Endometrial microvascular endothelial cells (primary cell): ENCODE measurements around the gene KDM4C. TPM values are rescaled to one million over a fixed set of nuclear protein-coding genes. Genes with fewer than 3 reads are reported as not detected.

Experiments
- in situ Hi-C: cut with HindIII; loops from 2 replicates; pipeline ENCODE4 v1.10.0; 2017; ENCODE audit warnings: low sequenced_read_pairs, low pct_unique_long_range_greater_than_20kb; ENCODE audit errors: inconsistent ontology term
- total RNA-seq: library from RNA; depleted of rRNA; stranded (reverse); fragments of >200 nt; gene quantifications from one replicate; pipeline ENCODE4 v1.2.3, GENCODE V29; 2015; ENCODE audit errors: inconsistent ontology term

The KDM4C gene
- total RNA-seq, 1 donor from 2014 or later, result 31.8 TPM

DNA sequence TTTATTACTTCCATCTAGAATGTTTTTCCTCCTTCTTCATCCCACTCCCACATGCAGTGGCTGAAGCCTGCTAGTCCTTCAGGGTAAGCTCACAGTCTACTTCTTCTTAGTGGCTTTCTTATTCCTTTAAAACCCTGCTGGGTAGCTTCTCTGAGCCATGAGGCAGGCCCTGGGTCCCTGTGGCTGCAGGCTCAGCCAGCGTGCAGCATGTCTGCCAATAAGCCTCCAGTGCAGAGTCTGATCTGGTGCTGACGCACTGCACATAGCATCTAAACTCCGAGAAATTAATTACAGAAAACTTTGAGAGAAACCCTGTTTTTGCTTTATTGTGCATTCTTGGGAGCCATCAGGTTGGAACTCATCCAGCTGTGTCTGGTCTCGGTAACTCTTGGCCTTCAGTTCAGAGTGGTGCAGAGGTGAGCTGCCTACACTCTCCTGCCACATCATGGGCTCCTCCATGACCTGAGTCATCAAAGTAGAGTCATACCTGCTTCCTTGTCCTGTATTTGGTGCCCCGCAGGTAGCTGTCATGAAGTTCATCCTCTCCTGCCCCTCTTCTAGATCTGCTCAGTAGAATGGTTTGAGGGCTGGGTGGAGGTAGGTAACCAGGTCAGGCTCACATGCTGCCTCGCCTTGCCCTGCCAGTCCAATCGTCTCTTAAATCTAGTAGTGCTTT is 339.4 kb downstream of the KDM4C start:
- in situ Hi-C loops, result no loop called here

DNA sequence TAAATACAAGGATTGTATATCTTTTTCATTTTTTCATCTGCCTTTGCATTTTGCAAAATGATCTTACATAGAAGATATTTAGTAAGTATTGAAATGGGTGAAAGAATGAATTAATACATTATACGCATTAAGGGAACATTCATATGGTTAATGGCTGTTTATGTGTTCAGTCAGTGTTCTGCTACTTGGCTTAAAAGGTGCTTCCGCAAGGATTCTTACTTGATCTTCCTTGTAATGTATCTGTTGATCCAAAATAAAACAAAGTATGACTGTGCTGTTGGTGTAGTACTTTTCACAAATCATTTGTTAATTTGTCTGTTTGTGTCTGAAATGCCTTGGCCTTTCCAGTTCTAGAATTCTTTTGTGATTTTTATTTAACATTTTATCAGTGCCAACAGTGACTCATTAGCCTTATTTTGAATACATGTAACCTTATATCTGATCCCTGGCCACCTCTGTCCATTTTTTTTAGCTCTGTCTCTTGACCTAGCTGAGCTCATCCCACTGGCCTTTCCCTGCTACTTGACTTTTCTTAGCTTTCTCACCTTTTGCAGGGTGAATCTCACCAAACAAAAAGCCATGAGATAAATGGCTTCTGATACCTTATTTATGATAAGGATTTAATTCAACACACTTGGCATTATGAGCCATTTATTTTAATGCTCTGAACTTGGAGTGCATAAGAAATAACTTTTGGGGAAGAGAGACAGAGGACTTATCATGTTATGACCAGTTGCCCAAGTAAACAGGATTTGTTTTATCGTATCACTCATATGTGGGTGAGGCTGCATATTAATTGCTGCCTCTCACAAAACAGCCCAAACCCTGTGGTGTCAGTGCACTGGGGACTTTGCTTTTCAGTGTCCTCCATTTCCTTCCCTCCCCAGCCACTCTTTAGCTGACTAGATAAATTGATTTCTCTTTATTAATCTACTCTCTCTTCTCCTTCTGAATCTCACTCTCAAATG is 340.3 kb downstream of the KDM4C start:
- in situ Hi-C loops, result no loop called here

- in situ Hi-C loops, result no loop called here
These were observed 345.6 kb downstream of the KDM4C start for GRCh38 chr9:7103367-7103766.

GRCh38 chr9:7103771-7104170 is 346.0 kb downstream of the KDM4C start:
- in situ Hi-C loops, result no loop called here

DNA sequence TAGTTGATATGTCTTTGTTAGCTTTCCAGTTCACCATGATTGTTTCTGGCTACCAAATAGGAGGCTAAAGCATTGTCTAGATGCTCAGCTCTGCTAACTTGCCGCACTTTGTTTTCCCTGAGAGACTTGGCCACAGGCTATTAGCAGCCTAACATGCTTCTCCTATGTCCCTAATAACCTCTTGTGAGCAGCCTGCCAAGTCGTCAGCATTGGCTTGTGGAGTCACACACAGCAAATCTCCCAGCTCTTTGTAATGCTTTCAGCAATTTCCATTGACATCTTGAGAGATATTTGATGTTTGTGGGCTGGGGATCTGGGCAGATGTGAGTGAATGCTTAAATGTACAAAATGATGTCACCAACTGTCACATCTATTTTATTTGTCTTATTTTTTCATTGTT is 346.9 kb downstream of the KDM4C start:
- in situ Hi-C loops, result no loop called here

- in situ Hi-C loops, result no loop called here
These were observed 347.3 kb downstream of the KDM4C start for GRCh38 chr9:7105095-7105494.

DNA sequence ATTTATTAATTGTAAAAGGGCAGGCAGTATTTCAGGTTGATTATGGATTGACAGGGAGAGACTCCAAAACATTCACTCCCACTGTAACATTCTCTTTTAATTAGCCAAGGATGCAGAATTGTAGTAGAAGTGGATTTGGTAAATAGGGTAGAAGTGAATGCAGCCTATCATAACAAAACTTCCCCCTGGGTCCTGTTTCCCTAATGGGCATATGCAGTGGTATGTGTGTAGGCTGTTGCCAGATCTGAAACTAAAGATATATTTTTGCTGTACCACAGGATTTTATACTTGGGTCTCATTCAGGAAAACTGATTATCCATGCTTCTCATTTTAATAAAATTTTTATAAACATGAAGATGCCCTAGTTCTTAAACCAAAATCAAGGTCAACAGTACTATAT is 351.2 kb downstream of the KDM4C start:
- in situ Hi-C loops, result no loop called here

- in situ Hi-C loops, result no loop called here
These were observed 353.6 kb downstream of the KDM4C start for GRCh38 chr9:7111413-7111812.

DNA sequence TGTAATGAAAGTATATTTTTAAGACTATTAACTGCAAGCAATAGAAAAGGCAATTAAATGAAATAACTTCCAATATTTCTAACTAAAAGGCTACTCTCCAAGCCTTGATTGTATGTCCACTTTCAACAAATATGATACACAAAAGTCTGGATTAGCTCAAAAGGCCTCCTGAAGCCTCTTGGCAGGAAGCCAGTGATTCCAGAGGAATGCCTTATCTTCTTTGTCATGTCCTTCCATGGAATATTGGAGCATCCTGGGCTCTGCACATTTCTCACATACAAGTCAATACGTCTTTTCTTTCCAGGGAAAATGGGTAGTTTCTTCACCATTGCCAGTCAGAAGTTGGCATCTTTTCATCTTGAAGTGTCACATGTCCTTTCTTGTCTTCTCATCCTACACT is 357.8 kb downstream of the KDM4C start:
- in situ Hi-C loops, result no loop called here

GRCh38 chr9:7117676-7118561 is 360.1 kb downstream of the KDM4C start:
- in situ Hi-C loops, result no loop called here

DNA sequence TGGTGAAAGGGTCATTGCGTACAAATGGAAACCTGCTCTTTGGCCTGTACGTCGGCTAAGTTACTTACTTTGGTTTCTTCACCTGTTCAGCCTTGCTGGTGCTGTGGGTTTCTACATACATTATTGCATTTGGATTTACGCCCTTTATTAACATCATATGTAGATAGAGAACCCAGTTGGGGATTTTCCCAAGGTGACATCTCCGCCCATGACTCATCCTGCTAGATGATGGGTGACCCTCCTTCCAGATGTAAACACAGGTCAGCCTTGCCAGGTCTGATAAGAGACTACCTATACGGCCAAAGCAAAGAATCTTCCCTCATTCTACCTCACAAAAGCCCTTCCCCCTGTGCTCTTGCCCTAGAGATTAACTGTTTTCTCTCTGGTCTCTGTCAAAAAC is 360.9 kb downstream of the KDM4C start:
- in situ Hi-C loops, result no loop called here

DNA sequence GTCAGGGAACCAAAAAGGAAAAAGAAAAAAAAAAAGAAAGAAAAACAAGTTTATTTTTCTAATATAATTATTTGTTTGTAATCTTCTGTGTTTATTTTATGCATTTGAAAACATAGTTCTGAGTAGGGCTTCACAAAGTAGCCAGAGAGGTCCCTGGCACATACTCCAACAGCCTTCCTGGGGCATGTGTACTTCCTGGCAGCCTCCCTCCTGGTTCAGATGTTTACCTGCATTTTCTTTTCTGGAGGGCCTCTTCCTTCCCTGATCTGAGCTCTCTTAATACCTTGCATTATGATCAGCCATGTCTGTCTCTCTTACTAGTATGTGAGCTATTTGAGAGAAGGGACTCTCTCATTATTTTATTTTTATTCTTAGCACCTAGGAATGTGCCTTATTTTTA is 361.8 kb downstream of the KDM4C start:
- in situ Hi-C loops, result no loop called here

- in situ Hi-C loops, result no loop called here
These were observed 363.3 kb downstream of the KDM4C start for GRCh38 chr9:7121055-7121454.

- in situ Hi-C loops, result no loop called here
These were observed 363.9 kb downstream of the KDM4C start for GRCh38 chr9:7121664-7122063.

- in situ Hi-C loops, result no loop called here
These were observed 366.0 kb downstream of the KDM4C start for GRCh38 chr9:7123743-7124142.

- in situ Hi-C loops, result no loop called here
These were observed 367.5 kb downstream of the KDM4C start for GRCh38 chr9:7125231-7125630.

DNA sequence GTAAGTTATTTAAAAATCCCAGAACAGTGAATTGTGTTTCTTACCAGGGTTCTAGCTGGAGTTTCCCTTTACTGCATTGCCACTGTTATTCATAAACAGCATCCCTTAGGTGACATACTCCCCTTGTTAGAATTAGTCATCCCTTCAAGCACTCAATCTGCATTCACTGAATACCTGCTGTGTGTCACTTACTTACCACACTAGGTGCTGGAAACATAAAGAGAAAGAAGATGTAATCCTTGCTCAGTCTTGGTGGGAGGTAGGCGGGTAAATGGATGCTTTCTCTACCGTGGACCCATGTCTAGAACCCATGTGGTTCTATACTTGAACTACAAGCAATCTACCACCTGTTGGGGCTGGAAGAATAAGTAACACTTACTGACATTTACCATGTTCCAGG is 371.6 kb downstream of the KDM4C start:
- in situ Hi-C loops, result no loop called here

GRCh38 chr9:7130266-7130820 is 372.6 kb downstream of the KDM4C start:
- in situ Hi-C loops, result no loop called here

- in situ Hi-C loops, result no loop called here
These were observed 374.8 kb downstream of the KDM4C start for GRCh38 chr9:7132605-7133004.
